GM23338 (cell line): ENCODE measurements around the gene SRPK2. TPM values are rescaled to one million over a fixed set of nuclear protein-coding genes. Genes with fewer than 3 reads are reported as not detected.

Experiments used
- ATAC-seq: fragments of 200-7000 bp; cut with Tn5 transposase; 3 replicates; pipeline ENCODE4 v1.9.1; 2020
- DNase-seq: peaks from one replicate; pipeline ENCODE4 v3.0.0-alpha.2; 2015; ENCODE audit warnings: low spot score
- H2AFZ ChIP-seq: fragments of 200-600 bp; sonication (generic); 2 replicates; pipeline ENCODE4 v1.8.0; 2016; ENCODE audit warnings: antibody characterized with exemption, mild to moderate bottlenecking, moderate library complexity
- H3F3A ChIP-seq: fragments of 200-600 bp; sonication (generic); replicated peaks from 2 replicates; pipeline ENCODE4 v1.8.0; 2017; ENCODE audit warnings: antibody characterized with exemption, mixed run types, low read depth
- H3K27ac ChIP-seq: fragments of 200-600 bp; sonication (generic); 2 replicates; pipeline ENCODE4 v1.6.1; 2016; ENCODE audit warnings: low read depth
- H3K27me3 ChIP-seq: fragments of 200-600 bp; sonication (generic); 2 replicates; pipeline ENCODE4 v1.8.0; 2016; ENCODE audit warnings: mild to moderate bottlenecking, mixed run types, moderate library complexity; ENCODE audit not compliant: insufficient read depth
- H3K36me3 ChIP-seq: fragments of 200-600 bp; sonication (generic); 2 replicates; pipeline ENCODE4 v1.8.0; 2016; ENCODE audit warnings: mild to moderate bottlenecking; ENCODE audit not compliant: insufficient read depth
- H3K4me1 ChIP-seq: fragments of 200-600 bp; sonication (generic); 2 replicates; pipeline ENCODE4 v1.8.0; 2016; ENCODE audit warnings: mild to moderate bottlenecking, moderate library complexity; ENCODE audit not compliant: insufficient read depth
- H3K4me2 ChIP-seq: fragments of 200-600 bp; sonication (generic); 2 replicates; pipeline ENCODE4 v1.7.1; 2017; ENCODE audit warnings: mixed run types
- H3K4me3 ChIP-seq: fragments of 200-600 bp; sonication (generic); 2 replicates; pipeline ENCODE4 v1.6.1; 2016; ENCODE audit warnings: mixed run types
- H3K79me2 ChIP-seq: fragments of 200-600 bp; sonication (generic); replicated peaks from 2 replicates; pipeline ENCODE4 v1.8.0; 2017; ENCODE audit warnings: mild to moderate bottlenecking; ENCODE audit not compliant: insufficient read depth
- H3K9me2 ChIP-seq: fragments of 200-600 bp; sonication (generic); 2 replicates; pipeline ENCODE4 v1.8.0; 2017; ENCODE audit not compliant: insufficient read depth
- H4K20me1 ChIP-seq: fragments of 200-600 bp; sonication (generic); replicated peaks from 2 replicates; pipeline ENCODE4 v1.8.0; 2017; ENCODE audit warnings: mild to moderate bottlenecking; ENCODE audit not compliant: insufficient read depth
- H3K27ac Mint-ChIP-seq: 2 replicates; pipeline ENCODE4 v1.8.0; 2020; ENCODE audit warnings: inconsistent platforms, mild to moderate bottlenecking, moderate library complexity, mixed read lengths
- H3K27me3 Mint-ChIP-seq: 3 replicates; pipeline ENCODE4 v1.8.0; 2022; ENCODE audit warnings: low read depth, mild to moderate bottlenecking, moderate library complexity, mixed read lengths, inconsistent platforms; ENCODE audit not compliant: insufficient read depth, poor library complexity
- H3K36me3 Mint-ChIP-seq: 3 replicates; pipeline ENCODE4 v1.8.0; 2021; ENCODE audit warnings: low read depth, mild to moderate bottlenecking, inconsistent platforms, moderate library complexity, mixed read lengths
- H3K4me1 Mint-ChIP-seq: 3 replicates; pipeline ENCODE4 v1.8.0; 2020; ENCODE audit warnings: mild to moderate bottlenecking, inconsistent platforms, mixed read lengths
- H3K4me3 Mint-ChIP-seq: 3 replicates; pipeline ENCODE4 v1.8.0; 2021; ENCODE audit warnings: moderate library complexity, mild to moderate bottlenecking, inconsistent platforms, mixed read lengths
- H3K9me3 Mint-ChIP-seq: 3 replicates; pipeline ENCODE4 v1.8.0; 2020; ENCODE audit warnings: moderate library complexity, mild to moderate bottlenecking, inconsistent platforms, mixed read lengths
- CREB1 ChIP-seq: fragments of 250-450 bp; sonication (Bioruptor Pico); IDR thresholded peaks from 2 replicates; pipeline ENCODE4 v1.5.0; 2020; ENCODE audit warnings: low read depth, mild to moderate bottlenecking, moderate library complexity
- CTCF ChIP-seq, 2 experiments: fragments of 200-600 bp in 1 of 2; sonication (generic) in 1 of 2; conservative IDR thresholded peaks; 2 replicates each; pipeline versions ENCODE4 v1.5.1 to v1.6.1; 2016 to 2017; ENCODE audit warnings: antibody characterized with exemption in 2 of 2, low read depth in 2 of 2, mild to moderate bottlenecking in 2 of 2, moderate library complexity in 1 of 2
- EZH2phosphoT487 ChIP-seq: fragments of 200-600 bp; sonication (generic); IDR thresholded peaks from one replicate; pipeline ENCODE4 v1.8.1; 2018; ENCODE audit warnings: antibody characterized with exemption; ENCODE audit not compliant: unreplicated experiment
- NANOG ChIP-seq: IDR thresholded peaks from 2 replicates; pipeline ENCODE4 v1.6.1; 2016; ENCODE audit warnings: antibody characterized with exemption, borderline replicate concordance
- POLR2AphosphoS5 ChIP-seq: IDR thresholded peaks from 2 replicates; pipeline ENCODE4 v1.6.1; 2016; ENCODE audit warnings: antibody characterized with exemption, low read depth
- ZNF114 ChIP-seq: fragments of 250-450 bp; sonication (Bioruptor Pico); IDR thresholded peaks from 2 replicates; pipeline ENCODE4 v1.5.0; 2020; ENCODE audit warnings: mild to moderate bottlenecking, moderate library complexity
- ZNF462 ChIP-seq: fragments of 250-450 bp; sonication (Bioruptor Pico); IDR thresholded peaks from 2 replicates; pipeline ENCODE4 v1.5.0; 2020; ENCODE audit warnings: mild to moderate bottlenecking, moderate library complexity
- polyA plus RNA-seq: library from polyadenylated mRNA; unstranded; fragments of >200 nt; fragmentation: Nextera tagmentation; extraction: Ambion mirVana; gene quantifications from 2 replicates; pipeline ENCODE4 v1.2.1, GENCODE V29; 2016
- total RNA-seq: library from RNA; depleted of rRNA; stranded (reverse); fragments of >200 nt; shearing (Covaris generic); gene quantifications from 2 replicates; pipeline ENCODE4 v1.2.3, GENCODE V29; 2014

Gene SRPK2
- total and polyA plus RNA-seq, 2 experiments from 2014 or later = 66.3 to 91.5 TPM

- Mint-ChIP-seq H3K36me3 (no peaks in the 10 kb centered on the region), H3K4me3 (no peak overlapping the region), H3K27ac (no peak overlapping the region), H3K4me1 (peaks cover 9% of the 10 kb centered on the region), H3K27me3 (peaks cover 4% of the 10 kb centered on the region), H3K9me3 (no peaks in the 10 kb centered on the region)
- Histone ChIP-seq H3K36me3 (no peaks in the 10 kb centered on the region), H3K27ac (no peak overlapping the region), H3K4me3 (no peak overlapping the region), H3K79me2 (peaks cover 98% of the 10 kb centered on the region), H3K4me1 (peaks cover 3% of the 10 kb centered on the region; the same call in 1 of the 2 replicates), H3K9me2 (no peaks in the 10 kb centered on the region), H3K27me3 (no peaks in the 10 kb centered on the region), H2AFZ (no peak overlapping the region), H3K4me2 (no peak overlapping the region), H4K20me1 (peaks cover 49% of the 10 kb centered on the region), H3F3A (0 out of 2 replicates have a peak, but pooled peaks cover 3% of the 10 kb centered on the region)
- DNase-seq (no peak), ATAC-seq (no peak)
- TF ChIP-seq EZH2phosphoT487 (no peak), ZNF114 (CRISPR knock-in tag) (no peak), CTCF (conservative IDR thresholded peaks at IDR 0.05; ENCODE audit: low read depth in 2 of 2) (no peak), ZNF462 (no peak), POLR2AphosphoS5 (no peak), CREB1 (CRISPR knock-in tag) (no peak), NANOG (no peak)
Measured at GRCh38 chr7:105330526-105330925, 58.2 kb downstream of the SRPK2 start.
